ENCODE results near the gene GPR25. TPM values are rescaled to one million over a fixed set of nuclear protein-coding genes. Genes with fewer than 3 reads are reported as not detected.

Gene GPR25
- total and polyA plus RNA-seq, 2 of the 4 experiments (the other 2 are of a cell fraction): not detected

GRCh38 chr1:200883118-200883517, 10.3 kb downstream of the GPR25 start:
- no peak overlapping the region for H2BK20ac ChIP-seq (ENCODE audit: low read depth, low read length)
- H3K4me1 ChIP-seq (ENCODE audit: control insufficient read depth, insufficient read depth, low read length): no peaks in the 10 kb centered on the region
- H3K4me3 ChIP-seq (ENCODE audit: insufficient read depth, low read depth, low read length): no peak overlapping the region
- no peaks in the 10 kb centered on the region for H3K36me3 ChIP-seq (ENCODE audit: control insufficient read depth, insufficient read depth, low read length)
- ChIA-PET POLR2A (ENCODE audit: unreplicated experiment) (no interaction called here), CTCF (interaction anchor here (0.6 kb wide), 1 partner anchor 39 kb away, joined by 3 read pairs; no protein-coding TSS in a partner anchor)
- no peak overlapping the region for H4K8ac ChIP-seq (ENCODE audit: low read depth in 2 of 2, low read length in 2 of 2)
- H3K4me2 ChIP-seq (ENCODE audit: low read depth, low read length): no peak overlapping the region
- H3K4ac ChIP-seq (ENCODE audit: low read depth, low read length): no peak overlapping the region
- no peak overlapping the region for H3K56ac ChIP-seq (ENCODE audit: extremely low read depth, insufficient read depth, low read length)
- H3K23ac ChIP-seq (ENCODE audit: low read depth, low read length): no peak overlapping the region
- in situ Hi-C loops (cut with MboI; ENCODE audit: low sequenced_read_pairs) (no loop called here), intact Hi-C loops (cut with micrococcal nuclease) (loop anchor here (10.0 kb wide), 1 partner anchor 142 kb away; the partner anchor contains the start of gene KIF21B), dilution Hi-C loops (cut with HindIII; ENCODE audit: low sequenced_read_pairs, unreplicated experiment) (no loop called here)
- no peak overlapping the region for H4K5ac ChIP-seq (ENCODE audit: low read depth, low read length)
- BruUV-seq (replicated peaks): no TSS peak
- no peak overlapping the region for H4K91ac ChIP-seq (ENCODE audit: insufficient read depth, low read depth, low read length)
- H2BK120ac ChIP-seq (ENCODE audit: low read depth, low read length): no peak overlapping the region
- H3K14ac ChIP-seq (replicated peaks; ENCODE audit: low read depth, low read length): no peak overlapping the region
- WGBS, 2 experiments (ENCODE audit: extremely low coverage in 2 of 2, insufficient read length in 1 of 2): no CpG with 5 or more reads among the region's 3 CpGs
- H3K27me3 ChIP-seq (ENCODE audit: control insufficient read depth, insufficient read depth, low read length): peaks cover 44% of the 10 kb centered on the region
- H3K9ac ChIP-seq (ENCODE audit: low read depth, low read length): no peak overlapping the region
- ATAC-seq (ENCODE audit: low read depth): no peak
- no peak for TF ChIP-seq FOS (IDR thresholded peaks at IDR 0.05; ENCODE audit: low read depth, low read length)
- no peak for TF ChIP-seq RAD21 (IDR thresholded peaks at IDR 0.05; ENCODE audit: low read length)
- TF ChIP-seq MXI1 (IDR thresholded peaks at IDR 0.05; ENCODE audit: borderline replicate concordance, low read depth, low read length): no peak
- no peak for TF ChIP-seq BHLHE40 (IDR thresholded peaks at IDR 0.05; ENCODE audit: low read depth, low read length)
- no peak for TF ChIP-seq POLR2A (IDR thresholded peaks at IDR 0.05; ENCODE audit: low read depth, low read length)
- no peak for TF ChIP-seq USF2 (IDR thresholded peaks at IDR 0.05; ENCODE audit: low read depth, low read length)
- TF ChIP-seq RCOR1 (IDR thresholded peaks at IDR 0.05; ENCODE audit: insufficient replicate concordance, low read length): no peak
- TF ChIP-seq, protein P1, sequence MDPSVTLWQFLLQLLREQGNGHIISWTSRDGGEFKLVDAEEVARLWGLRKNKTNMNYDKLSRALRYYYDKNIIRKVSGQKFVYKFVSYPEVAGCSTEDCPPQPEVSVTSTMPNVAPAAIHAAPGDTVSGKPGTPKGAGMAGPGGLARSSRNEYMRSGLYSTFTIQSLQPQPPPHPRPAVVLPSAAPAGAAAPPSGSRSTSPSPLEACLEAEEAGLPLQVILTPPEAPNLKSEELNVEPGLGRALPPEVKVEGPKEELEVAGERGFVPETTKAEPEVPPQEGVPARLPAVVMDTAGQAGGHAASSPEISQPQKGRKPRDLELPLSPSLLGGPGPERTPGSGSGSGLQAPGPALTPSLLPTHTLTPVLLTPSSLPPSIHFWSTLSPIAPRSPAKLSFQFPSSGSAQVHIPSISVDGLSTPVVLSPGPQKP (IDR thresholded peaks at IDR 0.05; ENCODE audit: borderline replicate concordance, low read depth, low read length): no peak
- no peak for TF ChIP-seq MAFK (IDR thresholded peaks at IDR 0.05; ENCODE audit: low read depth, low read length)
- TF ChIP-seq RFX5 (IDR thresholded peaks at IDR 0.05; ENCODE audit: low read depth, low read length): no peak
- no peak for TF ChIP-seq CHD1 (IDR thresholded peaks at IDR 0.05; ENCODE audit: low read depth, low read length)
- no peak for TF ChIP-seq SMC3 (IDR thresholded peaks at IDR 0.05; ENCODE audit: low read depth, low read length)
- no peak for TF ChIP-seq NFE2L2 (IDR thresholded peaks at IDR 0.05; ENCODE audit: low read depth, low read length)
- no peak overlapping the region for H2AK5ac ChIP-seq (ENCODE audit: low read depth, low read length)
- no peaks in the 10 kb centered on the region for H3K9me1 ChIP-seq (ENCODE audit: insufficient read depth, low read length)
- H2AK9ac ChIP-seq (replicated peaks; ENCODE audit: low read depth, low read length, poor library complexity): no peak overlapping the region
- DNase-seq: no peak
- no peaks in the 10 kb centered on the region for H4K20me1 ChIP-seq (ENCODE audit: insufficient read depth, low read length)
- no peak overlapping the region for H3K18ac ChIP-seq (ENCODE audit: low read depth, low read length)
- no peaks in the 10 kb centered on the region for H3K9me3 ChIP-seq (ENCODE audit: control insufficient read depth, insufficient read depth, low read length)
- H3K79me1 ChIP-seq (ENCODE audit: low read depth in 1 of 2, low read length in 2 of 2): no peaks in the 10 kb centered on the region
- H3K27ac ChIP-seq (ENCODE audit: insufficient read depth, low read length): no peak overlapping the region
- no peak overlapping the region for H2AFZ ChIP-seq (replicated peaks; ENCODE audit: low read length, poor library complexity)
- no peak overlapping the region for H2BK5ac ChIP-seq (ENCODE audit: low read depth, low read length, poor library complexity, severe bottlenecking)
- H2BK15ac ChIP-seq (ENCODE audit: low read depth, low read length): no peak overlapping the region

All from IMR-90 (cell line).